ENCODE measurements around the gene HRAS. TPM values are rescaled to one million over a fixed set of nuclear protein-coding genes. Genes with fewer than 3 reads are reported as not detected.

The HRAS gene
- polyA plus RNA-seq, 3 donors, result 10.1 to 32.9 (median 10.3) TPM

GRCh38 chr11:577611-577894, 42.2 kb upstream of the HRAS start:
- H3K9me3 Mint-ChIP-seq, result peaks cover 0 to 11% (median 3%) of the 10 kb centered on the region in 7 donors
- peak overlapping the region; percentile 98 for H3K4me2 ChIP-seq (replicated peaks; ENCODE audit: extremely low read depth, low read length, poor library complexity, severe bottlenecking)
- H2AFZ ChIP-seq (ENCODE audit: insufficient read depth, low read depth, low read length, poor library complexity, severe bottlenecking), result no peak overlapping the region
- WGBS (ENCODE audit: insufficient coverage), result 72% methylated on average over 6 of the region's 6 CpGs
- H3K36me3 ChIP-seq (replicated peaks in 1 of 2; ENCODE audit: control insufficient read depth in 1 of 2, insufficient read depth in 2 of 2, low read length in 2 of 2), result peaks cover 11 to 15% of the 10 kb centered on the region in 2 donors
- H3K4me3 ChIP-seq (replicated peaks in 1 of 3; ENCODE audit: low read depth in 2 of 3, low read length in 3 of 3), result peak overlapping the region; percentile 79 to 91 (median 79)
- peak overlapping the region; percentile 85 to 89 for H3K4me3 Mint-ChIP-seq
- H3K27ac Mint-ChIP-seq, result peak overlapping the region in 5 of 7 donors; percentile 58 to 83 (median 76)
- H3K27me3 Mint-ChIP-seq (ENCODE audit: low read depth in 3 of 3), result peaks cover 22 to 28% (median 22%) of the 10 kb centered on the region in 3 donors
- H3K9me3 ChIP-seq (replicated peaks in 1 of 2; ENCODE audit: control insufficient read depth in 1 of 2, insufficient read depth in 1 of 2, low read length in 2 of 2), result peaks cover 0 to 3% of the 10 kb centered on the region in 2 donors
- H3K9ac ChIP-seq (ENCODE audit: insufficient read depth, low read length, poor library complexity, severe bottlenecking), result peak overlapping the region; percentile 81
- TF ChIP-seq CTCF (IDR thresholded peaks at IDR 0.05), result no peak
- peaks cover 8 to 23% of the 10 kb centered on the region in 2 donors for H3K27me3 ChIP-seq (ENCODE audit: control insufficient read depth in 2 of 2, insufficient read depth in 2 of 2, low read length in 2 of 2)
- intact Hi-C loops (cut with micrococcal nuclease), result loop anchor here (2.0 to 5.0 kb wide), 3 partner anchors 17 to 70 kb away; partner anchors contain the start of genes LMNTD2 (in 1 of the 2), RASSF7 (in 1 of the 2) and RNH1 (in 1 of the 2)
- peaks cover 22 to 40% of the 10 kb centered on the region in 2 donors for H3K4me1 ChIP-seq (ENCODE audit: control insufficient read depth in 1 of 2, insufficient read depth in 2 of 2, low read length in 2 of 2)
- peak overlapping the region in 1 of 2 donors; percentile 87 for H3K27ac ChIP-seq (ENCODE audit: low read depth in 1 of 2, low read length in 2 of 2)
- H3K36me3 Mint-ChIP-seq, result peaks cover 19 to 22% of the 10 kb centered on the region in 2 donors
- peaks cover 37% of the 10 kb centered on the region for H3K4me1 Mint-ChIP-seq
- no peak for DNase-seq
- peaks cover 56% of the 10 kb centered on the region for H3K79me2 ChIP-seq (ENCODE audit: insufficient read depth, low read length)
- peaks cover 57% of the 10 kb centered on the region for H4K20me1 ChIP-seq (ENCODE audit: insufficient read depth, low read length)

- peaks cover 10 to 11% of the 10 kb centered on the region in 2 donors for H3K36me3 ChIP-seq (replicated peaks in 1 of 2; ENCODE audit: control insufficient read depth in 1 of 2, insufficient read depth in 2 of 2, low read length in 2 of 2)
- Mint-ChIP-seq H3K27me3 (ENCODE audit: low read depth in 3 of 3) (peaks cover 22 to 33% (median 27%) of the 10 kb centered on the region in 3 donors), H3K9me3 (peaks cover 0 to 11% (median 3%) of the 10 kb centered on the region in 7 donors), H3K36me3 (peaks cover 16 to 18% of the 10 kb centered on the region in 2 donors), H3K4me1 (peaks cover 37% of the 10 kb centered on the region), H3K4me3 (peak overlapping the region; percentile 85 to 89), H3K27ac (peak overlapping the region in 6 of 7 donors; percentile 70 to 90 (median 80))
- peaks cover 53% of the 10 kb centered on the region for H3K79me2 ChIP-seq (ENCODE audit: insufficient read depth, low read length)
- peak overlapping the region; percentile 53 to 87 for H3K27ac ChIP-seq (ENCODE audit: low read depth in 1 of 2, low read length in 2 of 2)
- TF ChIP-seq CTCF (IDR thresholded peaks at IDR 0.05), result no peak
- intact Hi-C loops (cut with micrococcal nuclease), result loop anchor here (2.0 to 5.0 kb wide), 3 partner anchors 16 to 70 kb away; partner anchors contain the start of genes LMNTD2 (in 1 of the 2), RASSF7 (in 1 of the 2) and RNH1 (in 1 of the 2)
- peaks cover 0 to 3% of the 10 kb centered on the region in 2 donors for H3K9me3 ChIP-seq (replicated peaks in 1 of 2; ENCODE audit: control insufficient read depth in 1 of 2, insufficient read depth in 1 of 2, low read length in 2 of 2)
- H2AFZ ChIP-seq (ENCODE audit: insufficient read depth, low read depth, low read length, poor library complexity, severe bottlenecking), result no peak overlapping the region
- H3K27me3 ChIP-seq (ENCODE audit: control insufficient read depth in 2 of 2, insufficient read depth in 2 of 2, low read length in 2 of 2), result peaks cover 8 to 24% of the 10 kb centered on the region in 2 donors
- peaks cover 22 to 40% of the 10 kb centered on the region in 2 donors for H3K4me1 ChIP-seq (ENCODE audit: control insufficient read depth in 1 of 2, insufficient read depth in 2 of 2, low read length in 2 of 2)
- peak overlapping the region; percentile 79 to 91 (median 79) for H3K4me3 ChIP-seq (replicated peaks in 1 of 3; ENCODE audit: low read depth in 2 of 3, low read length in 3 of 3)
- 3% methylated on average over 36 of the region's 48 CpGs for WGBS (ENCODE audit: insufficient coverage)
- peak overlapping the region; percentile 81 for H3K9ac ChIP-seq (ENCODE audit: insufficient read depth, low read length, poor library complexity, severe bottlenecking)
- peak overlapping the region; percentile 98 for H3K4me2 ChIP-seq (replicated peaks; ENCODE audit: extremely low read depth, low read length, poor library complexity, severe bottlenecking)
- no peak for DNase-seq
- H4K20me1 ChIP-seq (ENCODE audit: insufficient read depth, low read length), result peaks cover 52% of the 10 kb centered on the region
Measured at GRCh38 chr11:576811-577610, 41.6 kb upstream of the HRAS start.

Data from CD14-positive monocyte (primary cell).